DOHH2 (cell line): Measurements from ENCODE around the gene ATF2.
"Not testable (repeated sequence)": the region's sequence is repeated elsewhere in the genome, so short reads cannot be mapped to it uniquely, and the experiment has no call there.

Experiments
- H3F3A ChIP-seq: fragments of 200-600 bp; sonication (generic), shearing (Covaris generic); 2 replicates; pipeline ENCODE4 v1.6.0; 2016; ENCODE audit warnings: antibody characterized with exemption, mild to moderate bottlenecking; ENCODE audit not compliant: control insufficient read depth, insufficient read depth
- H3K27ac ChIP-seq: fragments of 200-600 bp; sonication (generic); 2 replicates; pipeline ENCODE4 v1.5.1; 2014; ENCODE audit warnings: low read depth, mild to moderate bottlenecking, low read length, moderate library complexity
- H3K27me3 ChIP-seq: fragments of 200-600 bp; sonication (generic); 2 replicates; pipeline ENCODE4 v1.6.1; 2014; ENCODE audit warnings: mild to moderate bottlenecking, low read length, mixed read lengths; ENCODE audit not compliant: control insufficient read depth
- H3K36me3 ChIP-seq: fragments of 200-600 bp; sonication (generic); 2 replicates; pipeline ENCODE4 v1.6.1; 2014; ENCODE audit warnings: mild to moderate bottlenecking, low read length, moderate library complexity, mixed read lengths; ENCODE audit not compliant: control insufficient read depth
- H3K4me1 ChIP-seq: fragments of 200-600 bp; sonication (generic); 2 replicates; pipeline ENCODE4 v1.6.1; 2014; ENCODE audit warnings: mild to moderate bottlenecking, low read length, mixed read lengths; ENCODE audit not compliant: control insufficient read depth
- H3K4me2 ChIP-seq: fragments of 200-600 bp; sonication (generic); 2 replicates; pipeline ENCODE4 v1.6.0; 2014; ENCODE audit warnings: mild to moderate bottlenecking, low read length, moderate library complexity
- H3K4me3 ChIP-seq: fragments of 200-600 bp; sonication (generic); 2 replicates; pipeline ENCODE4 v1.5.1; 2014; ENCODE audit warnings: mild to moderate bottlenecking, low read length, mixed read lengths
- H3K79me2 ChIP-seq: fragments of 200-600 bp; sonication (generic); 2 replicates; pipeline ENCODE4 v1.6.1; 2014; ENCODE audit warnings: mild to moderate bottlenecking, low read length, mixed read lengths; ENCODE audit not compliant: control insufficient read depth
- H3K9me2 ChIP-seq: fragments of 200-600 bp; sonication (generic); replicated peaks from 2 replicates; pipeline ENCODE4 v1.6.1; 2014; ENCODE audit warnings: mild to moderate bottlenecking, low read length, mixed read lengths; ENCODE audit not compliant: control insufficient read depth
- H3K9me3 ChIP-seq: fragments of 200-600 bp; sonication (generic); 2 replicates; pipeline ENCODE4 v1.6.1; 2014; ENCODE audit warnings: antibody characterized with exemption, low read length, mixed read lengths; ENCODE audit not compliant: control insufficient read depth, insufficient read depth
- H4K20me1 ChIP-seq: fragments of 200-600 bp; sonication (generic); 2 replicates; pipeline ENCODE4 v1.6.0; 2014; ENCODE audit warnings: low read depth, mild to moderate bottlenecking, antibody characterized with exemption, low read length, moderate library complexity; ENCODE audit not compliant: control insufficient read depth, insufficient read depth
- CTCF ChIP-seq: fragments of 200-600 bp; sonication (generic); IDR thresholded peaks from one replicate; pipeline ENCODE4 v1.5.1; 2014; ENCODE audit warnings: antibody characterized with exemption, mild to moderate bottlenecking, low read depth, low read length; ENCODE audit not compliant: poor library complexity, severe bottlenecking
- EZH2phosphoT487 ChIP-seq: fragments of 200-600 bp; sonication (generic); IDR thresholded peaks from 2 replicates; pipeline ENCODE4 v1.6.1; 2017; ENCODE audit warnings: borderline replicate concordance, mild to moderate bottlenecking, antibody characterized with exemption, low read length, moderate library complexity, mixed read lengths

The ATF2 gene

DNA sequence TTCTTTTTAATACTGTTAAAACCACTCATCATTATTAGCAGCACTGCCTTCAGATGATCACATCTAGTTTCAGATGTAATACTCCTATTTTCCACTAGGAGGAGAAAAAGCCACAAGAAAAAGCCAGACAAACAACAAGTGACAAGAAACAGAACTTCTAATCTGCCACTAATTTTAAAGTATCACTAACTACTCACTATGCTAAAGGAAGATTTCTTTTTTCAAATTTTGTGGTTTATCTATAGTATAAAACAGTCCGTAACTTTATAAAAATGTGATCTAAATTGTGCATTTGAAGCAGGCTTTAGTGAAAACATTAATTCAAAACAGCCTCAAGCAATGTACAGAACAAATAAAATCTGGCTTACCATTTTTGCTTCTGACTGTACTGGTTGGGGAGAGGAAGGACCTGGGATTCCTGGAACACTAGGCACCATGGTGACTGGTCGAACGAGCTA lies 56.8 kb downstream of the ATF2 start:
- H3K9me3 ChIP-seq = no peaks in the 10 kb centered on the region
- TF ChIP-seq EZH2phosphoT487 = no peak
- TF ChIP-seq CTCF = peak; percentile 66
- no peaks in the 10 kb centered on the region for H3K27me3 ChIP-seq
- no peaks in the 10 kb centered on the region for H3K4me1 ChIP-seq
- H3K9me2 ChIP-seq = no peaks in the 10 kb centered on the region
- H3K79me2 ChIP-seq = no peaks in the 10 kb centered on the region
- H3F3A ChIP-seq = peaks cover 14% of the 10 kb centered on the region
- peaks cover 59% of the 10 kb centered on the region for H3K36me3 ChIP-seq
- H3K27ac ChIP-seq = no peak overlapping the region
- no peak overlapping the region for H3K4me2 ChIP-seq
- H4K20me1 ChIP-seq = no peaks in the 10 kb centered on the region
- no peak overlapping the region for H3K4me3 ChIP-seq

GRCh38 chr2:175108091-175108490 lies 59.9 kb downstream of the ATF2 start:
- H3K9me3 ChIP-seq, H3K4me2 ChIP-seq, H4K20me1 ChIP-seq, H3K27ac ChIP-seq, H3K79me2 ChIP-seq, H3K27me3 ChIP-seq, H3K9me2 ChIP-seq, H3K4me1 ChIP-seq, H3K4me3 ChIP-seq: not testable (repeated sequence)
- H3K36me3 ChIP-seq = peaks cover 40% of the 10 kb centered on the region
- peaks cover 14% of the 10 kb centered on the region for H3F3A ChIP-seq

- H3K79me2 ChIP-seq = no peaks in the 10 kb centered on the region
- H3K27ac ChIP-seq = no peak overlapping the region
- H3K9me3 ChIP-seq = no peaks in the 10 kb centered on the region
- no peaks in the 10 kb centered on the region for H3K4me1 ChIP-seq
- H3F3A ChIP-seq = peaks cover 9% of the 10 kb centered on the region
- H3K4me3 ChIP-seq = no peak overlapping the region
- no peak overlapping the region for H3K4me2 ChIP-seq
- no peaks in the 10 kb centered on the region for H3K27me3 ChIP-seq
- no peak for TF ChIP-seq EZH2phosphoT487
- no peak for TF ChIP-seq CTCF
- peaks cover 34% of the 10 kb centered on the region for H3K36me3 ChIP-seq
- H4K20me1 ChIP-seq = no peaks in the 10 kb centered on the region
- H3K9me2 ChIP-seq = no peaks in the 10 kb centered on the region
Observed at GRCh38 chr2:175107146-175107545, 60.9 kb downstream of the ATF2 start.

- H3F3A ChIP-seq = no peaks in the 10 kb centered on the region
- H3K4me3 ChIP-seq = no peak overlapping the region
- no peaks in the 10 kb centered on the region for H3K4me1 ChIP-seq
- H3K36me3 ChIP-seq = peaks cover 33% of the 10 kb centered on the region
- no peaks in the 10 kb centered on the region for H3K9me2 ChIP-seq
- no peak overlapping the region for H3K4me2 ChIP-seq
- TF ChIP-seq EZH2phosphoT487 (no peak), CTCF (no peak)
- no peaks in the 10 kb centered on the region for H3K9me3 ChIP-seq
- H4K20me1 ChIP-seq = no peaks in the 10 kb centered on the region
- H3K79me2 ChIP-seq = no peaks in the 10 kb centered on the region
- no peaks in the 10 kb centered on the region for H3K27me3 ChIP-seq
- no peak overlapping the region for H3K27ac ChIP-seq
Observed at GRCh38 chr2:175103191-175103590, 64.8 kb downstream of the ATF2 start.
